Bronchial epithelial cell (primary cell): ENCODE measurements around the gene LSM5. TPM values are rescaled to one million over a fixed set of nuclear protein-coding genes. Genes with fewer than 3 reads are reported as not detected.

Experiments
- DNase-seq: peaks from one replicate; pipeline ENCODE4 v3.0.0-alpha.2; 2010; ENCODE audit warnings: low read depth
- FAIRE-seq: peaks from 2 replicates; lab custom pipeline; 2011; peaks lifted over from hg19 to GRCh38; lab: Jason Lieb, UNC
- H3K27me3 ChIP-seq: 2 replicates; pipeline ENCODE4 v1.5.1; 2011; ENCODE audit warnings: low read length; ENCODE audit not compliant: control insufficient read depth, insufficient read depth
- H3K36me3 ChIP-seq: 2 replicates; pipeline ENCODE4 v1.5.1; 2011; ENCODE audit warnings: low read length; ENCODE audit not compliant: control insufficient read depth, insufficient read depth
- H3K4me3 ChIP-seq: 2 replicates; pipeline ENCODE4 v1.5.1; 2011; ENCODE audit warnings: mild to moderate bottlenecking, low read depth, low read length, control low read depth
- CTCF ChIP-seq: IDR thresholded peaks from 2 replicates; pipeline ENCODE4 v1.5.1; 2011; ENCODE audit warnings: mild to moderate bottlenecking, moderate library complexity, low read length, control low read depth, inconsistent platforms; ENCODE audit not compliant: insufficient read depth, severe bottlenecking
- total RNA-seq: library from RNA; depleted of rRNA; stranded (reverse); fragments of >200 nt; gene quantifications from 2 replicates; pipeline ENCODE4 v1.2.1, GENCODE V29; 2014

LSM5 gene
- total RNA-seq, 1 donor from 2014 or later: 11.3 TPM

GRCh38 chr7:32525839-32526238 is 35.7 kb upstream of the LSM5 start:
- Histone ChIP-seq H3K27me3 (no peaks in the 10 kb centered on the region), H3K36me3 (no peaks in the 10 kb centered on the region), H3K4me3 (no peak overlapping the region)
- peak; percentile 13 for FAIRE-seq
- DNase-seq: no peak
- no peak for TF ChIP-seq CTCF

GRCh38 chr7:32524631-32525030 is 34.5 kb upstream of the LSM5 start:
- H3K27me3 ChIP-seq: no peaks in the 10 kb centered on the region
- no peak overlapping the region for H3K4me3 ChIP-seq
- no peak for TF ChIP-seq CTCF
- no peaks in the 10 kb centered on the region for H3K36me3 ChIP-seq
- no peak for FAIRE-seq
- peak; percentile 61 for DNase-seq

- no peak overlapping the region for H3K4me3 ChIP-seq
- H3K27me3 ChIP-seq: no peaks in the 10 kb centered on the region
- FAIRE-seq (no peak), DNase-seq (no peak)
- no peak for TF ChIP-seq CTCF
- H3K36me3 ChIP-seq: no peaks in the 10 kb centered on the region
Measured at GRCh38 chr7:32522746-32523530, 32.8 kb upstream of the LSM5 start.

DNA sequence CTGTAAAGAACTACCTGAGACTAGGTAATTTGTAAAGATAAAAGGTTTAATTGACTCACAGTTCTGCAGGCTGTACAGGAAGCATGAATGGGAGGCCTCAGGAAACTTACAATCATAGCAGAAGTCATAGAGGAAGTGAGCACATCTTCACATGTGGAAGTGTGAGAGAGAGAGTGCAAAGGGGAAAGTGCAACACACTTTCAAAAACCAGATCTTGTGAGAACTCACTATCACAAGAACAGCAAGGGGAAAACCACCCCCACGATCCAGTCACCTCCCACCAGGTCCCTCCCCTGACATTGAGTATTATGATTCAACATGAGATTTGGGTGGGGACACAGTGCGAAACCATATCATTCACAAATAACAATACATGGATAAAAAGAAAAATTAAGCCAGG is 29.6 kb upstream of the LSM5 start:
- no peak overlapping the region for H3K4me3 ChIP-seq
- no peaks in the 10 kb centered on the region for H3K27me3 ChIP-seq
- no peaks in the 10 kb centered on the region for H3K36me3 ChIP-seq
- FAIRE-seq: no peak
- TF ChIP-seq CTCF: no peak
- DNase-seq: no peak

- FAIRE-seq: no peak
- no peak for DNase-seq
- no peak for TF ChIP-seq CTCF
Measured at GRCh38 chr7:32518534-32519140, 28.5 kb upstream of the LSM5 start.

More at GRCh38 chr7:32518534-32519140, 28.5 kb upstream of the LSM5 start:
- no peak overlapping the region for H3K4me3 ChIP-seq
- no peaks in the 10 kb centered on the region for H3K27me3 ChIP-seq
- H3K36me3 ChIP-seq: no peaks in the 10 kb centered on the region
